GM21528 (cell line): ENCODE data around the gene LARP1.
"Not testable (repeated sequence)": the region's sequence is repeated elsewhere in the genome, so short reads cannot be mapped to it uniquely, and the experiment has no call there.

ENCODE experiments used
- ATAC-seq: cut with Tn5 transposase; IDR thresholded peaks from one replicate; pipeline ENCODE4 v1.9.1; 2021; ENCODE audit warnings: mild to moderate bottlenecking, moderate library complexity; ENCODE audit not compliant: unreplicated experiment, low FRiP score

The LARP1 gene

GRCh38 chr5:154759868-154760267 is 4.7 kb downstream of the LARP1 start:
- ATAC-seq = not testable (repeated sequence)

GRCh38 chr5:154761046-154761736 is 6.0 kb downstream of the LARP1 start:
- no peak for ATAC-seq

GRCh38 chr5:154762261-154762660 is 7.1 kb downstream of the LARP1 start:
- ATAC-seq = no peak

- ATAC-seq = no peak
These were observed 7.5 kb downstream of the LARP1 start for GRCh38 chr5:154762700-154763099.

- no peak for ATAC-seq
These were observed 9.8 kb downstream of the LARP1 start for GRCh38 chr5:154764967-154765366.

GRCh38 chr5:154765396-154765925 is 10.3 kb downstream of the LARP1 start:
- no peak for ATAC-seq

- ATAC-seq = no peak
These were observed 11.5 kb downstream of the LARP1 start for GRCh38 chr5:154766558-154767281.

GRCh38 chr5:154767576-154767975 is 12.4 kb downstream of the LARP1 start:
- ATAC-seq = no peak

GRCh38 chr5:154768207-154768606 is 13.0 kb downstream of the LARP1 start:
- ATAC-seq = no peak

- ATAC-seq = no peak
These were observed 14.9 kb downstream of the LARP1 start for GRCh38 chr5:154770111-154770510.

- ATAC-seq = no peak
These were observed 16.3 kb downstream of the LARP1 start for GRCh38 chr5:154771383-154771901.

GRCh38 chr5:154773326-154773725 is 18.1 kb downstream of the LARP1 start:
- no peak for ATAC-seq

GRCh38 chr5:154776167-154776566 is 21.0 kb downstream of the LARP1 start:
- no peak for ATAC-seq

- ATAC-seq = no peak
These were observed 23.4 kb downstream of the LARP1 start for GRCh38 chr5:154778534-154778933.

GRCh38 chr5:154779105-154779504 is 23.9 kb downstream of the LARP1 start:
- no peak for ATAC-seq

GRCh38 chr5:154780128-154780527 is 25.0 kb downstream of the LARP1 start:
- ATAC-seq = no peak

GRCh38 chr5:154782326-154782725 is 27.1 kb downstream of the LARP1 start:
- no peak for ATAC-seq

GRCh38 chr5:154782812-154783592 is 27.8 kb downstream of the LARP1 start:
- peak; percentile 3 for ATAC-seq

- ATAC-seq = peak; percentile 61
These were observed 28.7 kb downstream of the LARP1 start for GRCh38 chr5:154783774-154784460.

- peak; percentile 7 for ATAC-seq
These were observed 29.7 kb downstream of the LARP1 start for GRCh38 chr5:154784856-154785255.
